B cell (primary cell): Measurements from ENCODE around the gene TWSG1.

Source experiments
- EZH2 ChIP-seq: IDR thresholded peaks from 2 replicates; pipeline ENCODE4 v1.6.1; 2012; ENCODE audit warnings: borderline replicate concordance, low read depth, mild to moderate bottlenecking, moderate library complexity, low read length; ENCODE audit not compliant: insufficient read depth, poor library complexity, severe bottlenecking
- TF ChIP-seq, protein P1 (sequence below): fragments of 200-600 bp; IDR thresholded peaks from one replicate; pipeline ENCODE4 v1.8.0; 2022; ENCODE audit warnings: antibody characterized with exemption, mild to moderate bottlenecking

DNA sequence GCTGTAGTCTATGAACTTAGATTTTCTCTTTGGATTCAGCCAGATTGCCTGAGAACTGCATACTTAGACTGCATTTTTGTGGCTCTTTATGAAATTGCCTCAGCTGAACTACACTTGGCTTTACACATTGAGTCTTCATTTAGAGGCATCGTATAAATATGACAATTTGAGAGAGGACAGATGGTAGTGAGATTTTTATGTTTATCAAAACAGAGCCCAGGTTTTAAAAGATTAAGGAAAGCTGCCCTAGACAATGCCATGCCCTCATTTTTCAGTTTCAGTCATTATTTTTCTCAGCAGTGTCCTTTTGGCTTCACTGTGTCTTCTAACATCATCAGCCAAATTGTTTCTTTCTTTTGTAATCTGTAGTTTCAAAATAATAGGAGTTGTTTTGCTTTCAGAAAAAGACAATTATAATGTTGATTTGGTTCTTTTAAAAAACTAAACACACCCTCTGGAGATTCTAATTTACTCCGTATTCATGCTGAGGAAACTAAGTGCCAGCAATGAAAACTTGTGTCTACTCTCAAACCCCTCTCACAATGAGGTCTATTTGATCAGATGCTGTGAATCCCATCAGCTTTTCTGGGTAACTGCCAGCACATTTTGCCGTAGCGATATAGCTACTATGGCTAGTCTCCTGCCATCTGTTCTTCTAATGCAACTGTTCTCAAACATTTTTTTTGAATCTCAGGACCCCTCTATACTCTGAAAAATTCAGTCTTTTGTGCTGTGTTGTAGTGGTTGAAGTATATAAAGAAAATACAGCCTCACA lies 46.2 kb downstream of the TWSG1 start:
- TF ChIP-seq, protein P1, sequence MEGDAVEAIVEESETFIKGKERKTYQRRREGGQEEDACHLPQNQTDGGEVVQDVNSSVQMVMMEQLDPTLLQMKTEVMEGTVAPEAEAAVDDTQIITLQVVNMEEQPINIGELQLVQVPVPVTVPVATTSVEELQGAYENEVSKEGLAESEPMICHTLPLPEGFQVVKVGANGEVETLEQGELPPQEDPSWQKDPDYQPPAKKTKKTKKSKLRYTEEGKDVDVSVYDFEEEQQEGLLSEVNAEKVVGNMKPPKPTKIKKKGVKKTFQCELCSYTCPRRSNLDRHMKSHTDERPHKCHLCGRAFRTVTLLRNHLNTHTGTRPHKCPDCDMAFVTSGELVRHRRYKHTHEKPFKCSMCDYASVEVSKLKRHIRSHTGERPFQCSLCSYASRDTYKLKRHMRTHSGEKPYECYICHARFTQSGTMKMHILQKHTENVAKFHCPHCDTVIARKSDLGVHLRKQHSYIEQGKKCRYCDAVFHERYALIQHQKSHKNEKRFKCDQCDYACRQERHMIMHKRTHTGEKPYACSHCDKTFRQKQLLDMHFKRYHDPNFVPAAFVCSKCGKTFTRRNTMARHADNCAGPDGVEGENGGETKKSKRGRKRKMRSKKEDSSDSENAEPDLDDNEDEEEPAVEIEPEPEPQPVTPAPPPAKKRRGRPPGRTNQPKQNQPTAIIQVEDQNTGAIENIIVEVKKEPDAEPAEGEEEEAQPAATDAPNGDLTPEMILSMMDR = no peak
- no peak for TF ChIP-seq EZH2
